Panc1 (cell line): ENCODE results near the gene APAF1. TPM values are rescaled to one million over a fixed set of nuclear protein-coding genes. Genes with fewer than 3 reads are reported as not detected.
A peak's percentile ranks its signal among the peaks of the same experiment; 100 is the strongest.
"Not testable (repeated sequence)": the region's sequence is repeated elsewhere in the genome, so short reads cannot be mapped to it uniquely, and the experiment has no call there.

Source experiments
- ATAC-seq: fragments of 200-7000 bp; cut with Tn5 transposase; 2 replicates; pipeline ENCODE4 v1.9.1; 2020; ENCODE audit warnings: mild to moderate bottlenecking, moderate library complexity
- Bru-seq: library from RNA; stranded (reverse); fragments of 400-500 nt; gene quantifications from one replicate; lab custom pipeline; 2021; lab: Mats Ljungman, UMichigan
- BruChase-seq, 2 experiments: library from RNA; stranded (reverse); fragments of 400-500 nt; gene quantifications; one replicate each; lab custom pipeline; 2021; lab: Mats Ljungman, UMichigan
- BruUV-seq: library from RNA; stranded (reverse); fragments of 400-500 nt; replicated peaks from 2 replicates; lab custom pipeline; 2021; lab: Mats Ljungman, UMichigan
- CTCF ChIA-PET: fragments of 300-600 bp; sonication (Branson Sonifier 250); formaldehyde crosslinking; loops from one replicate; lab custom pipeline; 2022; ENCODE audit warnings: antibody characterized with exemption; lab: Charles Lee
- POLR2A ChIA-PET: fragments of 300-600 bp; sonication (Branson Sonifier 250); formaldehyde crosslinking; loops from one replicate; lab custom pipeline; 2022; ENCODE audit warnings: antibody characterized with exemption; lab: Charles Lee
- DNase-seq: peaks from one replicate; pipeline ENCODE4 v3.0.0-alpha.2; 2010; ENCODE audit warnings: low read depth, low spot score
- H3K27ac ChIP-seq: 2 replicates; pipeline ENCODE4 v1.5.1; 2011; ENCODE audit warnings: mild to moderate bottlenecking, low read length, inconsistent platforms
- H3K27me3 ChIP-seq: fragments of 200-500 bp; sonication (Bioruptor generic); 2 replicates; pipeline ENCODE4 v1.6.0; 2014; ENCODE audit warnings: low read length, inconsistent platforms; ENCODE audit not compliant: control insufficient read depth, insufficient read depth
- H3K36me3 ChIP-seq: fragments of 200-500 bp; sonication (Bioruptor generic); 2 replicates; pipeline ENCODE4 v1.5.1; 2014; ENCODE audit warnings: inconsistent platforms, mild to moderate bottlenecking, low read length, moderate library complexity; ENCODE audit not compliant: control insufficient read depth, insufficient read depth
- H3K4me1 ChIP-seq: 2 replicates; pipeline ENCODE4 v1.5.1; 2011; ENCODE audit warnings: inconsistent platforms, mild to moderate bottlenecking, low read length, moderate library complexity; ENCODE audit not compliant: control insufficient read depth, insufficient read depth
- H3K4me3 ChIP-seq, 2 experiments: 2 replicates each; pipeline ENCODE4 v1.5.1; 2011 to 2012; ENCODE audit warnings: low read depth in 2 of 2, low read length in 2 of 2, mild to moderate bottlenecking in 2 of 2, inconsistent platforms in 1 of 2, moderate library complexity in 1 of 2
- H3K9me3 ChIP-seq: fragments of 200-500 bp; sonication (Bioruptor generic); 2 replicates; pipeline ENCODE4 v1.5.1; 2014; ENCODE audit warnings: low read depth, mild to moderate bottlenecking, inconsistent platforms, low read length, moderate library complexity; ENCODE audit not compliant: control insufficient read depth, insufficient read depth
- POLR2AphosphoS5 ChIP-seq: IDR thresholded peaks from 2 replicates; pipeline ENCODE4 v1.6.1; 2012; ENCODE audit warnings: mild to moderate bottlenecking, low read depth, low read length, moderate library complexity
- SIN3A ChIP-seq: IDR thresholded peaks from 2 replicates; pipeline ENCODE4 v1.6.1; 2012; ENCODE audit warnings: low read depth, mild to moderate bottlenecking, low read length, moderate library complexity, borderline replicate concordance; ENCODE audit not compliant: insufficient read depth
- TCF7L2 ChIP-seq: IDR thresholded peaks from 2 replicates; pipeline ENCODE4 v1.6.1; 2011; ENCODE audit warnings: mild to moderate bottlenecking, low read depth, low read length, inconsistent platforms
- in situ Hi-C: cut with HindIII; loops from 2 replicates; pipeline ENCODE4 v1.10.0; 2016; ENCODE audit warnings: low sequenced_read_pairs, low pct_unique_long_range_greater_than_20kb
- intact Hi-C: fragments of 100-400 bp; cut with micrococcal nuclease; formaldehyde crosslinking; loops from one replicate; pipeline ENCODE4 v1.10.0; 2022; ENCODE audit not compliant: unreplicated experiment
- long read RNA-seq: library from polyadenylated mRNA; unstranded; transcript quantifications from one replicate; pipeline ENCODE4 v2.0.0, GENCODE V29; 2021; ENCODE audit not compliant: unreplicated experiment
- polyA plus RNA-seq: library from polyadenylated mRNA; unstranded; fragments of >200 nt; gene quantifications from one replicate; pipeline ENCODE4 v1.2.1, GENCODE V29; 2012; ENCODE audit warnings: missing spikeins; ENCODE audit not compliant: insufficient read length
- total RNA-seq: library from RNA; stranded (reverse); gene quantifications from one replicate; pipeline ENCODE4 v1.2.1, GENCODE V29; 2021; ENCODE audit not compliant: unreplicated experiment
- TF ChIP-seq, protein P1 (sequence below), 2 experiments: IDR thresholded peaks; 2 replicates each; pipeline ENCODE4 v1.6.1; 2011 to 2012; ENCODE audit warnings: low read depth in 2 of 2, control low read depth in 1 of 2, low read length in 1 of 2, mild to moderate bottlenecking in 1 of 2, moderate library complexity in 1 of 2; ENCODE audit not compliant: insufficient read depth in 1 of 2
- TF ChIP-seq, protein P2 (sequence below): fragments of 450-650 bp; IDR thresholded peaks from 2 replicates; pipeline ENCODE4 v1.5.1; 2017; ENCODE audit warnings: mild to moderate bottlenecking

Gene APAF1, protein sequence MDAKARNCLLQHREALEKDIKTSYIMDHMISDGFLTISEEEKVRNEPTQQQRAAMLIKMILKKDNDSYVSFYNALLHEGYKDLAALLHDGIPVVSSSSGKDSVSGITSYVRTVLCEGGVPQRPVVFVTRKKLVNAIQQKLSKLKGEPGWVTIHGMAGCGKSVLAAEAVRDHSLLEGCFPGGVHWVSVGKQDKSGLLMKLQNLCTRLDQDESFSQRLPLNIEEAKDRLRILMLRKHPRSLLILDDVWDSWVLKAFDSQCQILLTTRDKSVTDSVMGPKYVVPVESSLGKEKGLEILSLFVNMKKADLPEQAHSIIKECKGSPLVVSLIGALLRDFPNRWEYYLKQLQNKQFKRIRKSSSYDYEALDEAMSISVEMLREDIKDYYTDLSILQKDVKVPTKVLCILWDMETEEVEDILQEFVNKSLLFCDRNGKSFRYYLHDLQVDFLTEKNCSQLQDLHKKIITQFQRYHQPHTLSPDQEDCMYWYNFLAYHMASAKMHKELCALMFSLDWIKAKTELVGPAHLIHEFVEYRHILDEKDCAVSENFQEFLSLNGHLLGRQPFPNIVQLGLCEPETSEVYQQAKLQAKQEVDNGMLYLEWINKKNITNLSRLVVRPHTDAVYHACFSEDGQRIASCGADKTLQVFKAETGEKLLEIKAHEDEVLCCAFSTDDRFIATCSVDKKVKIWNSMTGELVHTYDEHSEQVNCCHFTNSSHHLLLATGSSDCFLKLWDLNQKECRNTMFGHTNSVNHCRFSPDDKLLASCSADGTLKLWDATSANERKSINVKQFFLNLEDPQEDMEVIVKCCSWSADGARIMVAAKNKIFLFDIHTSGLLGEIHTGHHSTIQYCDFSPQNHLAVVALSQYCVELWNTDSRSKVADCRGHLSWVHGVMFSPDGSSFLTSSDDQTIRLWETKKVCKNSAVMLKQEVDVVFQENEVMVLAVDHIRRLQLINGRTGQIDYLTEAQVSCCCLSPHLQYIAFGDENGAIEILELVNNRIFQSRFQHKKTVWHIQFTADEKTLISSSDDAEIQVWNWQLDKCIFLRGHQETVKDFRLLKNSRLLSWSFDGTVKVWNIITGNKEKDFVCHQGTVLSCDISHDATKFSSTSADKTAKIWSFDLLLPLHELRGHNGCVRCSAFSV (N-terminal part only)
- total RNA-seq (15.6 TPM), Bru-seq, nascent RNA (percentile 72 among the genes with signal in this experiment), BruChase-seq, experiment 1, labeled RNA remaining after a 2-hour chase (percentile 69 among the genes with signal in this experiment), BruChase-seq, experiment 2, labeled RNA remaining after a 6-hour chase (percentile 71 among the genes with signal in this experiment)
- 5.7 TPM for polyA plus RNA-seq
- long read RNA-seq, full-length matches to known transcripts, result 3 of 22 reads
- long read RNA-seq, partial matches to known transcripts, result 14 of 22 reads
- long read RNA-seq, other reads (novel, unspliced or antisense), result 5 of 22 reads

- intact Hi-C loops, result no loop called here
- ATAC-seq, result peak; percentile 95
Measured at GRCh38 chr12:98644712-98645571, at the start of gene APAF1, which contains the start of gene IKBIP. TSS of gene APAF1 (plus strand) at chr12:98645290. CDS start at chr12:98648360, 3,070 bp downstream. TSS of gene IKBIP (minus strand) at chr12:98644788. CDS start at chr12:98644701, 87 bp downstream.

GRCh38 chr12:98597313-98597712, 47.8 kb upstream of the APAF1 start:
- H3K27ac ChIP-seq, POLR2A ChIA-PET, H3K27me3 ChIP-seq, ATAC-seq, CTCF ChIA-PET, DNase-seq, H3K4me3 ChIP-seq, in situ Hi-C loops, intact Hi-C loops, H3K9me3 ChIP-seq, BruUV-seq: not testable (repeated sequence)
- Histone ChIP-seq H3K4me1 (peaks cover 16% of the 10 kb centered on the region), H3K36me3 (peaks cover 61% of the 10 kb centered on the region)

More at GRCh38 chr12:98644712-98645571, at the start of gene APAF1, which contains the start of gene IKBIP:
- CTCF ChIA-PET, result no interaction called here
- Histone ChIP-seq H3K36me3 (peaks cover 5% of the 10 kb centered on the region), H3K27ac (peak within 1 kb of the TSS; percentile 79), H3K4me3 (peak within 1 kb of the TSS; percentile 86 to 87), H3K4me1 (no peaks in the 10 kb centered on the region; the same call in 1 of the 2 replicates), H3K27me3 (no peaks in the 10 kb centered on the region), H3K9me3 (no peaks in the 10 kb centered on the region)
- in situ Hi-C loops, result no loop called here
- DNase-seq, result peak; percentile 74
- no TSS peak for BruUV-seq
- TF ChIP-seq SIN3A (peak; percentile 74; the same call in 1 of the 2 replicates), TCF7L2 (no peak)
- POLR2A ChIA-PET, result interaction anchor here (0.5 to 0.7 kb wide), 3 partner anchors 14 to 221 kb away, joined by 3 to 4 read pairs (median 3); partner anchors contain the start of gene SLC25A3

- BruUV-seq, result no TSS peak
- H3K27ac ChIP-seq, result no peak overlapping the region
- intact Hi-C loops (no loop called here), in situ Hi-C loops (no loop called here)
- POLR2A ChIA-PET, result no interaction called here
- H3K27me3 ChIP-seq, result no peaks in the 10 kb centered on the region
- DNase-seq (no peak), ATAC-seq (no peak)
- H3K9me3 ChIP-seq, result no peaks in the 10 kb centered on the region
- H3K36me3 ChIP-seq, result peaks cover 44% of the 10 kb centered on the region
- no peak for TF ChIP-seq TCF7L2
- TF ChIP-seq, protein P1, sequence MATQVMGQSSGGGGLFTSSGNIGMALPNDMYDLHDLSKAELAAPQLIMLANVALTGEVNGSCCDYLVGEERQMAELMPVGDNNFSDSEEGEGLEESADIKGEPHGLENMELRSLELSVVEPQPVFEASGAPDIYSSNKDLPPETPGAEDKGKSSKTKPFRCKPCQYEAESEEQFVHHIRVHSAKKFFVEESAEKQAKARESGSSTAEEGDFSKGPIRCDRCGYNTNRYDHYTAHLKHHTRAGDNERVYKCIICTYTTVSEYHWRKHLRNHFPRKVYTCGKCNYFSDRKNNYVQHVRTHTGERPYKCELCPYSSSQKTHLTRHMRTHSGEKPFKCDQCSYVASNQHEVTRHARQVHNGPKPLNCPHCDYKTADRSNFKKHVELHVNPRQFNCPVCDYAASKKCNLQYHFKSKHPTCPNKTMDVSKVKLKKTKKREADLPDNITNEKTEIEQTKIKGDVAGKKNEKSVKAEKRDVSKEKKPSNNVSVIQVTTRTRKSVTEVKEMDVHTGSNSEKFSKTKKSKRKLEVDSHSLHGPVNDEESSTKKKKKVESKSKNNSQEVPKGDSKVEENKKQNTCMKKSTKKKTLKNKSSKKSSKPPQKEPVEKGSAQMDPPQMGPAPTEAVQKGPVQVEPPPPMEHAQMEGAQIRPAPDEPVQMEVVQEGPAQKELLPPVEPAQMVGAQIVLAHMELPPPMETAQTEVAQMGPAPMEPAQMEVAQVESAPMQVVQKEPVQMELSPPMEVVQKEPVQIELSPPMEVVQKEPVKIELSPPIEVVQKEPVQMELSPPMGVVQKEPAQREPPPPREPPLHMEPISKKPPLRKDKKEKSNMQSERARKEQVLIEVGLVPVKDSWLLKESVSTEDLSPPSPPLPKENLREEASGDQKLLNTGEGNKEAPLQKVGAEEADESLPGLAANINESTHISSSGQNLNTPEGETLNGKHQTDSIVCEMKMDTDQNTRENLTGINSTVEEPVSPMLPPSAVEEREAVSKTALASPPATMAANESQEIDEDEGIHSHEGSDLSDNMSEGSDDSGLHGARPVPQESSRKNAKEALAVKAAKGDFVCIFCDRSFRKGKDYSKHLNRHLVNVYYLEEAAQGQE (IDR thresholded peaks at IDR 0.05; ENCODE audit: insufficient read depth in 1 of 2, low read depth in 2 of 2, low read length in 1 of 2), result no peak
- no peak for TF ChIP-seq POLR2AphosphoS5
- TF ChIP-seq, protein P2, sequence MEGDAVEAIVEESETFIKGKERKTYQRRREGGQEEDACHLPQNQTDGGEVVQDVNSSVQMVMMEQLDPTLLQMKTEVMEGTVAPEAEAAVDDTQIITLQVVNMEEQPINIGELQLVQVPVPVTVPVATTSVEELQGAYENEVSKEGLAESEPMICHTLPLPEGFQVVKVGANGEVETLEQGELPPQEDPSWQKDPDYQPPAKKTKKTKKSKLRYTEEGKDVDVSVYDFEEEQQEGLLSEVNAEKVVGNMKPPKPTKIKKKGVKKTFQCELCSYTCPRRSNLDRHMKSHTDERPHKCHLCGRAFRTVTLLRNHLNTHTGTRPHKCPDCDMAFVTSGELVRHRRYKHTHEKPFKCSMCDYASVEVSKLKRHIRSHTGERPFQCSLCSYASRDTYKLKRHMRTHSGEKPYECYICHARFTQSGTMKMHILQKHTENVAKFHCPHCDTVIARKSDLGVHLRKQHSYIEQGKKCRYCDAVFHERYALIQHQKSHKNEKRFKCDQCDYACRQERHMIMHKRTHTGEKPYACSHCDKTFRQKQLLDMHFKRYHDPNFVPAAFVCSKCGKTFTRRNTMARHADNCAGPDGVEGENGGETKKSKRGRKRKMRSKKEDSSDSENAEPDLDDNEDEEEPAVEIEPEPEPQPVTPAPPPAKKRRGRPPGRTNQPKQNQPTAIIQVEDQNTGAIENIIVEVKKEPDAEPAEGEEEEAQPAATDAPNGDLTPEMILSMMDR, result no peak
- TF ChIP-seq SIN3A, result no peak
- H3K4me3 ChIP-seq, result no peak overlapping the region
- H3K4me1 ChIP-seq, result no peaks in the 10 kb centered on the region
- CTCF ChIA-PET, result no interaction called here
Measured at GRCh38 chr12:98601924-98602323, 43.2 kb upstream of the APAF1 start.
